ENCODE data around the gene KIF4A.

DNA sequence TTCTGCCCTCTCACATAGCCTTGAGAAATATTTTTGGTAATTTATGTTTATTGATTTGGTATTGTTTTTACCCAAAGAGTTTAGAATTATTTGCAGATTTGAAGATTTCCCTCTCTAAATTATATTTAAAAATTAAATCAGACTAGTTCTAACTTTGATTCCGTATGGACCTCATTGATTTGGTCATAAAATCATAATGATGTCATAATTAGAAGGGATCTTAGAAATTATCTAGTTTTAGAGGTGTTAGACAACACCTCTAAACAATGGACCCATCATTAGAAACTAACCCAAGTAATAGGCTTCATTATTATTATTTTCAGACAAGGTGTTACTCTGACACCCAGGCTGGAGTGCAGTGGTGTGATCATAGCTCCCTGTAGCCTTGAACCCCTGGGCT is 178.8 kb downstream of the KIF4A start:
- TF ChIP-seq, protein P1, sequence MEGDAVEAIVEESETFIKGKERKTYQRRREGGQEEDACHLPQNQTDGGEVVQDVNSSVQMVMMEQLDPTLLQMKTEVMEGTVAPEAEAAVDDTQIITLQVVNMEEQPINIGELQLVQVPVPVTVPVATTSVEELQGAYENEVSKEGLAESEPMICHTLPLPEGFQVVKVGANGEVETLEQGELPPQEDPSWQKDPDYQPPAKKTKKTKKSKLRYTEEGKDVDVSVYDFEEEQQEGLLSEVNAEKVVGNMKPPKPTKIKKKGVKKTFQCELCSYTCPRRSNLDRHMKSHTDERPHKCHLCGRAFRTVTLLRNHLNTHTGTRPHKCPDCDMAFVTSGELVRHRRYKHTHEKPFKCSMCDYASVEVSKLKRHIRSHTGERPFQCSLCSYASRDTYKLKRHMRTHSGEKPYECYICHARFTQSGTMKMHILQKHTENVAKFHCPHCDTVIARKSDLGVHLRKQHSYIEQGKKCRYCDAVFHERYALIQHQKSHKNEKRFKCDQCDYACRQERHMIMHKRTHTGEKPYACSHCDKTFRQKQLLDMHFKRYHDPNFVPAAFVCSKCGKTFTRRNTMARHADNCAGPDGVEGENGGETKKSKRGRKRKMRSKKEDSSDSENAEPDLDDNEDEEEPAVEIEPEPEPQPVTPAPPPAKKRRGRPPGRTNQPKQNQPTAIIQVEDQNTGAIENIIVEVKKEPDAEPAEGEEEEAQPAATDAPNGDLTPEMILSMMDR (IDR thresholded peaks at IDR 0.05; ENCODE audit: insufficient read depth, low read length), result no peak
- TF ChIP-seq POLR2AphosphoS5 (IDR thresholded peaks at IDR 0.05; ENCODE audit: low read depth) (no peak), GABPA (IDR thresholded peaks at IDR 0.05; ENCODE audit: low read depth) (no peak)
